HepG2 (cell line): ENCODE results near the gene HTR1D. TPM values are rescaled to one million over a fixed set of nuclear protein-coding genes. Genes with fewer than 3 reads are reported as not detected.

Experiments
- AKAP8 ChIP-seq: sonication (generic); formaldehyde crosslinking; IDR thresholded peaks from 2 replicates; pipeline ENCODE4 v1.5.1; 2020; ENCODE audit warnings: mild to moderate bottlenecking, missing genetic modification reagents
- DNMT1 ChIP-seq: sonication (generic); formaldehyde crosslinking; IDR thresholded peaks from 2 replicates; pipeline ENCODE4 v1.5.1; 2020; ENCODE audit warnings: mild to moderate bottlenecking, missing genetic modification reagents
- EED ChIP-seq: sonication (generic); formaldehyde crosslinking; IDR thresholded peaks from 2 replicates; pipeline ENCODE4 v1.5.0; 2020; ENCODE audit warnings: mild to moderate bottlenecking, missing genetic modification reagents
- HDAC1 ChIP-seq: sonication (generic); formaldehyde crosslinking; IDR thresholded peaks from 2 replicates; pipeline ENCODE4 v1.5.1; 2020; ENCODE audit warnings: mild to moderate bottlenecking, missing genetic modification reagents
- NFIC ChIP-seq: IDR thresholded peaks from 2 replicates; pipeline ENCODE4 v1.6.1; 2012; ENCODE audit warnings: mild to moderate bottlenecking, low read length, inconsistent platforms
- PLRG1 ChIP-seq: fragments of 450-650 bp; conservative IDR thresholded peaks from 2 replicates; pipeline ENCODE4 v1.6.1; 2016
- PTBP1 ChIP-seq: fragments of 200-400 bp; formaldehyde crosslinking; IDR thresholded peaks from 2 replicates; pipeline ENCODE4 v1.6.1; 2018; ENCODE audit warnings: low read length, low read depth; ENCODE audit not compliant: poor library complexity, severe bottlenecking
- SMAD9 ChIP-seq: sonication (generic); formaldehyde crosslinking; IDR thresholded peaks from 2 replicates; pipeline ENCODE4 v1.5.1; 2020; ENCODE audit warnings: mild to moderate bottlenecking, missing genetic modification reagents
- YEATS4 ChIP-seq: sonication (generic); formaldehyde crosslinking; IDR thresholded peaks from 2 replicates; pipeline ENCODE4 v1.4.0; 2020; ENCODE audit warnings: missing genetic modification reagents, borderline replicate concordance
- ZFX ChIP-seq: sonication (generic); formaldehyde crosslinking; IDR thresholded peaks from 2 replicates; pipeline ENCODE4 v1.4.0; 2020; ENCODE audit warnings: mild to moderate bottlenecking, low read depth, missing genetic modification reagents, moderate library complexity
- ZNF160 ChIP-seq: sonication (generic); formaldehyde crosslinking; IDR thresholded peaks from 2 replicates; pipeline ENCODE4 v1.8.0; 2022; ENCODE audit warnings: mild to moderate bottlenecking, inconsistent platforms, missing genetic modification reagents
- ZNF17 ChIP-seq: sonication (generic); formaldehyde crosslinking; IDR thresholded peaks from 2 replicates; pipeline ENCODE4 v1.5.0; 2020; ENCODE audit warnings: mild to moderate bottlenecking, missing genetic modification reagents
- ZNF180 ChIP-seq: sonication (generic); formaldehyde crosslinking; IDR thresholded peaks from 2 replicates; pipeline ENCODE4 v1.4.0; 2020; ENCODE audit warnings: low read depth, missing genetic modification reagents, borderline replicate concordance
- ZNF225 ChIP-seq: sonication (generic); formaldehyde crosslinking; IDR thresholded peaks from 2 replicates; pipeline ENCODE4 v1.4.0; 2020; ENCODE audit warnings: mild to moderate bottlenecking, missing genetic modification reagents
- ZNF292 ChIP-seq: sonication (generic); formaldehyde crosslinking; IDR thresholded peaks from 2 replicates; pipeline ENCODE4 v1.8.1; 2022; ENCODE audit warnings: mild to moderate bottlenecking, low read depth, missing genetic modification reagents, borderline replicate concordance
- ZNF746 ChIP-seq: sonication (generic); formaldehyde crosslinking; IDR thresholded peaks from 2 replicates; pipeline ENCODE4 v1.8.0; 2022; ENCODE audit warnings: mild to moderate bottlenecking, missing genetic modification reagents
- ZNF777 ChIP-seq: sonication (generic); formaldehyde crosslinking; IDR thresholded peaks from 2 replicates; pipeline ENCODE4 v1.4.0; 2020; ENCODE audit warnings: missing genetic modification reagents
- ZSCAN20 ChIP-seq: sonication (generic); formaldehyde crosslinking; IDR thresholded peaks from 2 replicates; pipeline ENCODE4 v1.4.0; 2020; ENCODE audit warnings: missing genetic modification reagents, mild to moderate bottlenecking, borderline replicate concordance
- polyA plus RNA-seq, 8 experiments: library from polyadenylated mRNA; depleted of rRNA in 3 of 8; stranded (reverse) in 7 of 8; unstranded in 1 of 8; fragments of >200 nt; fragmentation: Illumina TruSeq in 4 of 8; extraction: Trizol in 4 of 8; gene quantifications; 2 replicates each; pipeline versions ENCODE4 v1.2.1 to v1.2.3, GENCODE V29; 2011 to 2016; ENCODE audit warnings: low read depth in 4 of 8, missing spikeins in 1 of 8, mixed read lengths in 1 of 8; ENCODE audit not compliant: insufficient read depth in 1 of 8
- total RNA-seq, 5 experiments: library from RNA; depleted of rRNA; stranded (reverse); fragments of >200 nt; fragmentation: Illumina TruSeq; extraction: Trizol; gene quantifications; 2 replicates each; pipeline ENCODE4 v1.2.3, GENCODE V29; 2016; ENCODE audit warnings: low read depth in 1 of 5
- TF ChIP-seq, protein P1 (sequence below): sonication (generic); formaldehyde crosslinking; conservative IDR thresholded peaks from 2 replicates; pipeline ENCODE4 v1.8.0; 2022; ENCODE audit warnings: low read depth, missing genetic modification reagents
- TF ChIP-seq, protein P2 (sequence below), 2 experiments: fragments of 450-650 bp in 1 of 2; sonication (generic) in 1 of 2; formaldehyde crosslinking; IDR thresholded peaks; 2 replicates each; pipeline versions ENCODE4 v1.5.0 to v1.8.0; 2020 to 2022; ENCODE audit warnings: mild to moderate bottlenecking in 1 of 2, missing genetic modification reagents in 1 of 2
- TF ChIP-seq, protein P3 (sequence below): sonication (generic); formaldehyde crosslinking; IDR thresholded peaks from 2 replicates; pipeline ENCODE4 v1.5.0; 2020; ENCODE audit warnings: missing genetic modification reagents
- TF ChIP-seq, protein P4 (sequence below): sonication (generic); formaldehyde crosslinking; IDR thresholded peaks from 2 replicates; pipeline ENCODE4 v1.4.0; 2020; ENCODE audit warnings: missing genetic modification reagents
- TF ChIP-seq, protein P5 (sequence below): sonication (generic); formaldehyde crosslinking; IDR thresholded peaks from 2 replicates; pipeline ENCODE4 v1.4.0; 2020; ENCODE audit warnings: mild to moderate bottlenecking, missing genetic modification reagents

HTR1D gene
- total and polyA plus RNA-seq, 2 of the 13 experiments (the other 11 are each of a cell fraction or from before 2014, with no cell fraction given): 0.04 to 0.07 TPM

DNA sequence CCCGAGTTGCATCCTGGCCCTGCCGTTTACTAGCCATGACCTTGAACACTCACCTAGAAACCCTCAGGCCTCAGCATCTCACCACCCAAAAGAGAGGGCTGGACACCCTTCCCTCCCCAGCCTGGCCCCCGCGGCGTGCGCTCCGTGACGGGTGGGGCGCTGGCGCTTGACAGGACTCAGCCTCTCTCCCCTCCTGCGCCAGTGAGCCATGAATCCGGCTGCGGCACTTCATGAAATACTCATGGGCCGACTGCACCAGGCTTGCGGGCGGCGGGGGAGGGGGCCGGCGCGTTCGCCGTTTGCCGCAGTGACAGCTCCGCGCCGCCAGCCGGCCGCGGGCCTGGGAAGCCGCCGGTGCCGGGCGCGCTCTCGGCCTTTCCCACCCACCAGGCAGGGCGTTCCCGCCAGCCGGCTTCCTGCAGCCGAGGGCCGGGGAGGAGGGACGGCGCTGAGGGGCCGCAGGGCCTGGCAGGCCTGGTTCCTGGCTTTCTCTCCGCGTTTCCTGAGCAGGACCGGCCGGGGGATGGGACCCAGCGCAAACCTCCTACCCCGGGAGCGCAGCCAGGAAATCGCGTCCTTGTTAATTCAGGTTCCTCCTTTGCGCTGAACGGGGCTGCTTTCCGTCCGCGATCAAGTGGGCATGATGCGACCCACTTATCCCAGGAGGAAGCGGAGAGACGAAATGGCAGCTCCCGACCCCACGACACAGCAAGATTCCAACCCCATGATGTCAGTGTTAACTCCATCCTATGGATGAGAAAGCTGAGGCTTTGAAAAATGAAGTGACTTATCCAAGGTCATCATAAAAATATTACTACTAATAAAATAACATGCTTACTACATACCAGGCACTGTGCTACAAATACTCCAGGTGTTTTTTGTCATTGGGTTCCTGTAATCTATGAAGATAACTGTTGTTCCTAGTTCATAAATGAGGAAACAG, 39.6 kb downstream of the HTR1D start (continued):
- TF ChIP-seq PTBP1: no peak
- TF ChIP-seq ZNF180 (CRISPR knock-in tag): no peak
- TF ChIP-seq, protein P1, sequence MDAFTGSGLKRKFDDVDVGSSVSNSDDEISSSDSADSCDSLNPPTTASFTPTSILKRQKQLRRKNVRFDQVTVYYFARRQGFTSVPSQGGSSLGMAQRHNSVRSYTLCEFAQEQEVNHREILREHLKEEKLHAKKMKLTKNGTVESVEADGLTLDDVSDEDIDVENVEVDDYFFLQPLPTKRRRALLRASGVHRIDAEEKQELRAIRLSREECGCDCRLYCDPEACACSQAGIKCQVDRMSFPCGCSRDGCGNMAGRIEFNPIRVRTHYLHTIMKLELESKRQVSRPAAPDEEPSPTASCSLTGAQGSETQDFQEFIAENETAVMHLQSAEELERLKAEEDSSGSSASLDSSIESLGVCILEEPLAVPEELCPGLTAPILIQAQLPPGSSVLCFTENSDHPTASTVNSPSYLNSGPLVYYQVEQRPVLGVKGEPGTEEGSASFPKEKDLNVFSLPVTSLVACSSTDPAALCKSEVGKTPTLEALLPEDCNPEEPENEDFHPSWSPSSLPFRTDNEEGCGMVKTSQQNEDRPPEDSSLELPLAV (CRISPR knock-in tag): no peak
- TF ChIP-seq, protein P2, sequence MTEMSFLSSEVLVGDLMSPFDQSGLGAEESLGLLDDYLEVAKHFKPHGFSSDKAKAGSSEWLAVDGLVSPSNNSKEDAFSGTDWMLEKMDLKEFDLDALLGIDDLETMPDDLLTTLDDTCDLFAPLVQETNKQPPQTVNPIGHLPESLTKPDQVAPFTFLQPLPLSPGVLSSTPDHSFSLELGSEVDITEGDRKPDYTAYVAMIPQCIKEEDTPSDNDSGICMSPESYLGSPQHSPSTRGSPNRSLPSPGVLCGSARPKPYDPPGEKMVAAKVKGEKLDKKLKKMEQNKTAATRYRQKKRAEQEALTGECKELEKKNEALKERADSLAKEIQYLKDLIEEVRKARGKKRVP (CRISPR knock-in tag; IDR thresholded peaks at IDR 0.05): peak in 1 of 2 experiments; percentile 40; a peak in 1 of 4 replicates
- peak; percentile 61; the same call in 1 of the 2 replicates for TF ChIP-seq ZNF777 (CRISPR knock-in tag)
- no peak for TF ChIP-seq ZNF160 (CRISPR knock-in tag)
- no peak for TF ChIP-seq ZNF17 (CRISPR knock-in tag)
- TF ChIP-seq SMAD9 (CRISPR knock-in tag): 0 out of 2 replicates have a peak, but pooled peaks have one; percentile 13
- TF ChIP-seq ZNF746 (CRISPR knock-in tag): peak; percentile 44; the same call in 1 of the 2 replicates
- TF ChIP-seq ZNF225: no peak
- TF ChIP-seq YEATS4 (CRISPR knock-in tag): peak; percentile 51; the same call in 1 of the 2 replicates
- TF ChIP-seq, protein P3, sequence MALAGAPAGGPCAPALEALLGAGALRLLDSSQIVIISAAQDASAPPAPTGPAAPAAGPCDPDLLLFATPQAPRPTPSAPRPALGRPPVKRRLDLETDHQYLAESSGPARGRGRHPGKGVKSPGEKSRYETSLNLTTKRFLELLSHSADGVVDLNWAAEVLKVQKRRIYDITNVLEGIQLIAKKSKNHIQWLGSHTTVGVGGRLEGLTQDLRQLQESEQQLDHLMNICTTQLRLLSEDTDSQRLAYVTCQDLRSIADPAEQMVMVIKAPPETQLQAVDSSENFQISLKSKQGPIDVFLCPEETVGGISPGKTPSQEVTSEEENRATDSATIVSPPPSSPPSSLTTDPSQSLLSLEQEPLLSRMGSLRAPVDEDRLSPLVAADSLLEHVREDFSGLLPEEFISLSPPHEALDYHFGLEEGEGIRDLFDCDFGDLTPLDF (CRISPR knock-in tag): no peak
- peak; percentile 51 for TF ChIP-seq HDAC1
- no peak; the same call in 1 of the 2 replicates for TF ChIP-seq EED (CRISPR knock-in tag)
- no peak for TF ChIP-seq NFIC
- TF ChIP-seq ZNF292 (CRISPR knock-in tag): no peak; the same call in 1 of the 2 replicates
- TF ChIP-seq DNMT1: 0 out of 2 replicates have a peak, but pooled peaks have one; percentile 64
- peak; percentile 79; the same call in 1 of the 2 replicates for TF ChIP-seq AKAP8 (CRISPR knock-in tag)
- TF ChIP-seq, protein P4, sequence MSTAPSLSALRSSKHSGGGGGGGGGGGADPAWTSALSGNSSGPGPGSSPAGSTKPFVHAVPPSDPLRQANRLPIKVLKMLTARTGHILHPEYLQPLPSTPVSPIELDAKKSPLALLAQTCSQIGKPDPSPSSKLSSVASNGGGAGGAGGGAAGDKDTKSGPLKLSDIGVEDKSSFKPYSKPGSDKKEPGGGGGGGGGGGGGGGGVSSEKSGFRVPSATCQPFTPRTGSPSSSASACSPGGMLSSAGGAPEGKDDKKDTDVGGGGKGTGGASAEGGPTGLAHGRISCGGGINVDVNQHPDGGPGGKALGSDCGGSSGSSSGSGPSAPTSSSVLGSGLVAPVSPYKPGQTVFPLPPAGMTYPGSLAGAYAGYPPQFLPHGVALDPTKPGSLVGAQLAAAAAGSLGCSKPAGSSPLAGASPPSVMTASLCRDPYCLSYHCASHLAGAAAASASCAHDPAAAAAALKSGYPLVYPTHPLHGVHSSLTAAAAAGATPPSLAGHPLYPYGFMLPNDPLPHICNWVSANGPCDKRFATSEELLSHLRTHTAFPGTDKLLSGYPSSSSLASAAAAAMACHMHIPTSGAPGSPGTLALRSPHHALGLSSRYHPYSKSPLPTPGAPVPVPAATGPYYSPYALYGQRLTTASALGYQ (CRISPR knock-in tag): no peak
- no peak for TF ChIP-seq PLRG1
- TF ChIP-seq, protein P5, sequence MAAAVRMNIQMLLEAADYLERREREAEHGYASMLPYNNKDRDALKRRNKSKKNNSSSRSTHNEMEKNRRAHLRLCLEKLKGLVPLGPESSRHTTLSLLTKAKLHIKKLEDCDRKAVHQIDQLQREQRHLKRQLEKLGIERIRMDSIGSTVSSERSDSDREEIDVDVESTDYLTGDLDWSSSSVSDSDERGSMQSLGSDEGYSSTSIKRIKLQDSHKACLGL (CRISPR knock-in tag): no peak
- peak; percentile 85 for TF ChIP-seq ZFX
- no peak for TF ChIP-seq ZSCAN20
